GM23338 (cell line): ENCODE data around the gene UBFD1. TPM values are rescaled to one million over a fixed set of nuclear protein-coding genes. Genes with fewer than 3 reads are reported as not detected.

Experiments used
- ATAC-seq: fragments of 200-7000 bp; cut with Tn5 transposase; 3 replicates; pipeline ENCODE4 v1.9.1; 2020
- DNase-seq: peaks from one replicate; pipeline ENCODE4 v3.0.0-alpha.2; 2015; ENCODE audit warnings: low spot score
- H2AFZ ChIP-seq: fragments of 200-600 bp; sonication (generic); 2 replicates; pipeline ENCODE4 v1.8.0; 2016; ENCODE audit warnings: antibody characterized with exemption, mild to moderate bottlenecking, moderate library complexity
- H3F3A ChIP-seq: fragments of 200-600 bp; sonication (generic); replicated peaks from 2 replicates; pipeline ENCODE4 v1.8.0; 2017; ENCODE audit warnings: antibody characterized with exemption, mixed run types, low read depth
- H3K27ac ChIP-seq: fragments of 200-600 bp; sonication (generic); 2 replicates; pipeline ENCODE4 v1.6.1; 2016; ENCODE audit warnings: low read depth
- H3K27me3 ChIP-seq: fragments of 200-600 bp; sonication (generic); 2 replicates; pipeline ENCODE4 v1.8.0; 2016; ENCODE audit warnings: mild to moderate bottlenecking, mixed run types, moderate library complexity; ENCODE audit not compliant: insufficient read depth
- H3K36me3 ChIP-seq: fragments of 200-600 bp; sonication (generic); 2 replicates; pipeline ENCODE4 v1.8.0; 2016; ENCODE audit warnings: mild to moderate bottlenecking; ENCODE audit not compliant: insufficient read depth
- H3K4me1 ChIP-seq: fragments of 200-600 bp; sonication (generic); 2 replicates; pipeline ENCODE4 v1.8.0; 2016; ENCODE audit warnings: mild to moderate bottlenecking, moderate library complexity; ENCODE audit not compliant: insufficient read depth
- H3K4me2 ChIP-seq: fragments of 200-600 bp; sonication (generic); 2 replicates; pipeline ENCODE4 v1.7.1; 2017; ENCODE audit warnings: mixed run types
- H3K4me3 ChIP-seq: fragments of 200-600 bp; sonication (generic); 2 replicates; pipeline ENCODE4 v1.6.1; 2016; ENCODE audit warnings: mixed run types
- H3K79me2 ChIP-seq: fragments of 200-600 bp; sonication (generic); replicated peaks from 2 replicates; pipeline ENCODE4 v1.8.0; 2017; ENCODE audit warnings: mild to moderate bottlenecking; ENCODE audit not compliant: insufficient read depth
- H3K9me2 ChIP-seq: fragments of 200-600 bp; sonication (generic); 2 replicates; pipeline ENCODE4 v1.8.0; 2017; ENCODE audit not compliant: insufficient read depth
- H4K20me1 ChIP-seq: fragments of 200-600 bp; sonication (generic); replicated peaks from 2 replicates; pipeline ENCODE4 v1.8.0; 2017; ENCODE audit warnings: mild to moderate bottlenecking; ENCODE audit not compliant: insufficient read depth
- H3K27ac Mint-ChIP-seq: 2 replicates; pipeline ENCODE4 v1.8.0; 2020; ENCODE audit warnings: inconsistent platforms, mild to moderate bottlenecking, moderate library complexity, mixed read lengths
- H3K27me3 Mint-ChIP-seq: 3 replicates; pipeline ENCODE4 v1.8.0; 2022; ENCODE audit warnings: low read depth, mild to moderate bottlenecking, moderate library complexity, mixed read lengths, inconsistent platforms; ENCODE audit not compliant: insufficient read depth, poor library complexity
- H3K36me3 Mint-ChIP-seq: 3 replicates; pipeline ENCODE4 v1.8.0; 2021; ENCODE audit warnings: low read depth, mild to moderate bottlenecking, inconsistent platforms, moderate library complexity, mixed read lengths
- H3K4me1 Mint-ChIP-seq: 3 replicates; pipeline ENCODE4 v1.8.0; 2020; ENCODE audit warnings: mild to moderate bottlenecking, inconsistent platforms, mixed read lengths
- H3K4me3 Mint-ChIP-seq: 3 replicates; pipeline ENCODE4 v1.8.0; 2021; ENCODE audit warnings: moderate library complexity, mild to moderate bottlenecking, inconsistent platforms, mixed read lengths
- H3K9me3 Mint-ChIP-seq: 3 replicates; pipeline ENCODE4 v1.8.0; 2020; ENCODE audit warnings: moderate library complexity, mild to moderate bottlenecking, inconsistent platforms, mixed read lengths
- CREB1 ChIP-seq: fragments of 250-450 bp; sonication (Bioruptor Pico); IDR thresholded peaks from 2 replicates; pipeline ENCODE4 v1.5.0; 2020; ENCODE audit warnings: low read depth, mild to moderate bottlenecking, moderate library complexity
- EZH2 ChIP-seq: fragments of 200-600 bp; sonication (generic); IDR thresholded peaks from one replicate; pipeline ENCODE4 v1.8.0; 2017; ENCODE audit warnings: antibody characterized with exemption, mild to moderate bottlenecking, low read depth; ENCODE audit not compliant: unreplicated experiment
- EZH2phosphoT487 ChIP-seq: fragments of 200-600 bp; sonication (generic); IDR thresholded peaks from one replicate; pipeline ENCODE4 v1.8.1; 2018; ENCODE audit warnings: antibody characterized with exemption; ENCODE audit not compliant: unreplicated experiment
- JUNB ChIP-seq: IDR thresholded peaks from one replicate; pipeline ENCODE4 v1.6.1; 2016; ENCODE audit warnings: antibody characterized with exemption; ENCODE audit not compliant: unreplicated experiment
- NANOG ChIP-seq: IDR thresholded peaks from 2 replicates; pipeline ENCODE4 v1.6.1; 2016; ENCODE audit warnings: antibody characterized with exemption, borderline replicate concordance
- POLR2AphosphoS5 ChIP-seq: IDR thresholded peaks from 2 replicates; pipeline ENCODE4 v1.6.1; 2016; ENCODE audit warnings: antibody characterized with exemption, low read depth
- STAT1 ChIP-seq: IDR thresholded peaks from one replicate; pipeline ENCODE4 v1.6.1; 2016; ENCODE audit warnings: antibody characterized with exemption; ENCODE audit not compliant: unreplicated experiment
- ZNF114 ChIP-seq: fragments of 250-450 bp; sonication (Bioruptor Pico); IDR thresholded peaks from 2 replicates; pipeline ENCODE4 v1.5.0; 2020; ENCODE audit warnings: mild to moderate bottlenecking, moderate library complexity
- ZNF331 ChIP-seq: fragments of 250-450 bp; sonication (Bioruptor Pico); IDR thresholded peaks from 2 replicates; pipeline ENCODE4 v1.5.0; 2020; ENCODE audit warnings: low read depth, mild to moderate bottlenecking, moderate library complexity
- polyA plus RNA-seq: library from polyadenylated mRNA; unstranded; fragments of >200 nt; fragmentation: Nextera tagmentation; extraction: Ambion mirVana; gene quantifications from 2 replicates; pipeline ENCODE4 v1.2.1, GENCODE V29; 2016
- total RNA-seq: library from RNA; depleted of rRNA; stranded (reverse); fragments of >200 nt; shearing (Covaris generic); gene quantifications from 2 replicates; pipeline ENCODE4 v1.2.3, GENCODE V29; 2014
- TF ChIP-seq, protein P1 (sequence below), 2 experiments: fragments of 200-600 bp in 1 of 2; sonication (generic) in 1 of 2; conservative IDR thresholded peaks; 2 replicates each; pipeline versions ENCODE4 v1.5.1 to v1.6.1; 2016 to 2017; ENCODE audit warnings: antibody characterized with exemption in 2 of 2, low read depth in 2 of 2, mild to moderate bottlenecking in 2 of 2, moderate library complexity in 1 of 2
- TF ChIP-seq, protein P2 (sequence below): IDR thresholded peaks from one replicate; pipeline ENCODE4 v1.6.1; 2018; ENCODE audit warnings: antibody characterized with exemption; ENCODE audit not compliant: unreplicated experiment

The UBFD1 gene
- total and polyA plus RNA-seq, 2 experiments from 2014 or later: 28.5 to 249 TPM

DNA sequence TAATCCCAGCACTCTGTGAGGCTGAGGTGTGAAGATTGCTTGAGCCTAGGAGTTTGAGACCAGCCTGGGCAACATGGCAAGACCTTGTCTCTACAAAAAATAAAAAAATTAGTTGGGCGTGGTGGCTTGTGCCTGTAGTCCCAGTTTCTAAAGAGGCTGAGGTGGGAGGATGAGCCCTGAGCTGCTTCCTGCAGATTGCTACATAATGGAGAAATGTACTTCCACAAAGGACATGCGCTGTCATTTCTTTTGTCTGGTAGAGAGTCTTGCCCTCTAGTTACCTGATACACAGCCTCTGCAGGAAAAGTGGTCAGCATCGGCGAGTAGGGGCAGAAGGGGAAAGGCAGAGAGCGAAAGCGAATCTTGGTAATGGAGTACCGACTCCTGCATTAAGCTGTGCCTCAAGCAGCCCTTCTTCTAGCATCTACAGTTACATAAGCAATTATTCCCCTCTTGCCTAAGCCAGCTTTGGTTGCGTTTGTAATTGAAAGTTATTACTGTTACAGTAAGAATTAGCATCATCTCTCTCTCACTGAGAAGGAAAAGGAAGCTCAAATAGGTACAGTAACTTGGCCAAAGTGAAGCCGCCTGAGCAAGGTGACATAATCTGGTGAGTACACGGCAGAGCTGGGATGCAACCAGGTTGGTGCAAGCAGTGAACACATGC lies 28.8 kb upstream of the UBFD1 start:
- no peak overlapping the region for H3K4me3 Mint-ChIP-seq

DNA sequence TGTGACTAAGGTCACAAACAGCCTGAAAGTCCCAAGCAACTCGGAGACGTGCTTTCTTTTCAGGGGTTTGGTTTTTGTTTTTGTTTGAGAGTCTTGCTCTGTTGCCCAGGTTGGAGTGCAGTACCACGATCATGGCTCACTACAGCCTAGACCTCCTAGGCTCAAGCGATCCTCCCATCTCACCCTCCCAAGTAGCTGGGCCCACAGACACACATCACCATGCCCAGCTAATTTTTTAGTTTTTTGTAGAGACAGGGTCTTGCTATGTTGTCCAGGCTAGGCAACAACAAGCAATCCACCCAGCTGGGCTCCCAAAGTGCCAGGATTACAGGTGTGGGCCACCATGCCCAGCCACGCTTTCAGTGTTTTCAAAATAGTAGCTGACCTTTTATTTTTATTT lies 27.5 kb upstream of the UBFD1 start:
- ATAC-seq (no peak), DNase-seq (no peak)
- H3K27ac Mint-ChIP-seq: no peak overlapping the region
- H3K4me3 ChIP-seq: no peak overlapping the region
- no peak overlapping the region for H3K4me2 ChIP-seq
- H3K4me1 Mint-ChIP-seq: no peaks in the 10 kb centered on the region
- no peaks in the 10 kb centered on the region for H3K27me3 ChIP-seq
- no peaks in the 10 kb centered on the region for H3K4me1 ChIP-seq
- H2AFZ ChIP-seq: no peak overlapping the region
- no peaks in the 10 kb centered on the region for H3K9me3 Mint-ChIP-seq
- H3K27me3 Mint-ChIP-seq: no peaks in the 10 kb centered on the region
- H3K9me2 ChIP-seq: no peaks in the 10 kb centered on the region
- H4K20me1 ChIP-seq: peaks cover 8% of the 10 kb centered on the region; the same call in 1 of the 2 replicates
- no peaks in the 10 kb centered on the region for H3K79me2 ChIP-seq
- no peaks in the 10 kb centered on the region for H3F3A ChIP-seq
- H3K27ac ChIP-seq: no peak overlapping the region
- TF ChIP-seq, protein P1, sequence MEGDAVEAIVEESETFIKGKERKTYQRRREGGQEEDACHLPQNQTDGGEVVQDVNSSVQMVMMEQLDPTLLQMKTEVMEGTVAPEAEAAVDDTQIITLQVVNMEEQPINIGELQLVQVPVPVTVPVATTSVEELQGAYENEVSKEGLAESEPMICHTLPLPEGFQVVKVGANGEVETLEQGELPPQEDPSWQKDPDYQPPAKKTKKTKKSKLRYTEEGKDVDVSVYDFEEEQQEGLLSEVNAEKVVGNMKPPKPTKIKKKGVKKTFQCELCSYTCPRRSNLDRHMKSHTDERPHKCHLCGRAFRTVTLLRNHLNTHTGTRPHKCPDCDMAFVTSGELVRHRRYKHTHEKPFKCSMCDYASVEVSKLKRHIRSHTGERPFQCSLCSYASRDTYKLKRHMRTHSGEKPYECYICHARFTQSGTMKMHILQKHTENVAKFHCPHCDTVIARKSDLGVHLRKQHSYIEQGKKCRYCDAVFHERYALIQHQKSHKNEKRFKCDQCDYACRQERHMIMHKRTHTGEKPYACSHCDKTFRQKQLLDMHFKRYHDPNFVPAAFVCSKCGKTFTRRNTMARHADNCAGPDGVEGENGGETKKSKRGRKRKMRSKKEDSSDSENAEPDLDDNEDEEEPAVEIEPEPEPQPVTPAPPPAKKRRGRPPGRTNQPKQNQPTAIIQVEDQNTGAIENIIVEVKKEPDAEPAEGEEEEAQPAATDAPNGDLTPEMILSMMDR (conservative IDR thresholded peaks at IDR 0.05; ENCODE audit: low read depth in 2 of 2): no peak
- H3K4me3 Mint-ChIP-seq: no peak overlapping the region
- H3K36me3 Mint-ChIP-seq: peaks cover 67% of the 10 kb centered on the region
- peaks cover 50% of the 10 kb centered on the region for H3K36me3 ChIP-seq

More for the DNA sequence above, 28.8 kb upstream of the UBFD1 start:
- H2AFZ ChIP-seq: no peak overlapping the region
- H3K27me3 ChIP-seq: no peaks in the 10 kb centered on the region
- no peaks in the 10 kb centered on the region for H3K9me2 ChIP-seq
- no peaks in the 10 kb centered on the region for H3K27me3 Mint-ChIP-seq
- no peak overlapping the region for H3K27ac Mint-ChIP-seq
- H3K4me1 Mint-ChIP-seq: no peaks in the 10 kb centered on the region
- TF ChIP-seq, protein P2, sequence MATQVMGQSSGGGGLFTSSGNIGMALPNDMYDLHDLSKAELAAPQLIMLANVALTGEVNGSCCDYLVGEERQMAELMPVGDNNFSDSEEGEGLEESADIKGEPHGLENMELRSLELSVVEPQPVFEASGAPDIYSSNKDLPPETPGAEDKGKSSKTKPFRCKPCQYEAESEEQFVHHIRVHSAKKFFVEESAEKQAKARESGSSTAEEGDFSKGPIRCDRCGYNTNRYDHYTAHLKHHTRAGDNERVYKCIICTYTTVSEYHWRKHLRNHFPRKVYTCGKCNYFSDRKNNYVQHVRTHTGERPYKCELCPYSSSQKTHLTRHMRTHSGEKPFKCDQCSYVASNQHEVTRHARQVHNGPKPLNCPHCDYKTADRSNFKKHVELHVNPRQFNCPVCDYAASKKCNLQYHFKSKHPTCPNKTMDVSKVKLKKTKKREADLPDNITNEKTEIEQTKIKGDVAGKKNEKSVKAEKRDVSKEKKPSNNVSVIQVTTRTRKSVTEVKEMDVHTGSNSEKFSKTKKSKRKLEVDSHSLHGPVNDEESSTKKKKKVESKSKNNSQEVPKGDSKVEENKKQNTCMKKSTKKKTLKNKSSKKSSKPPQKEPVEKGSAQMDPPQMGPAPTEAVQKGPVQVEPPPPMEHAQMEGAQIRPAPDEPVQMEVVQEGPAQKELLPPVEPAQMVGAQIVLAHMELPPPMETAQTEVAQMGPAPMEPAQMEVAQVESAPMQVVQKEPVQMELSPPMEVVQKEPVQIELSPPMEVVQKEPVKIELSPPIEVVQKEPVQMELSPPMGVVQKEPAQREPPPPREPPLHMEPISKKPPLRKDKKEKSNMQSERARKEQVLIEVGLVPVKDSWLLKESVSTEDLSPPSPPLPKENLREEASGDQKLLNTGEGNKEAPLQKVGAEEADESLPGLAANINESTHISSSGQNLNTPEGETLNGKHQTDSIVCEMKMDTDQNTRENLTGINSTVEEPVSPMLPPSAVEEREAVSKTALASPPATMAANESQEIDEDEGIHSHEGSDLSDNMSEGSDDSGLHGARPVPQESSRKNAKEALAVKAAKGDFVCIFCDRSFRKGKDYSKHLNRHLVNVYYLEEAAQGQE: no peak
- TF ChIP-seq JUNB: no peak
- H3F3A ChIP-seq: no peaks in the 10 kb centered on the region
- H3K4me1 ChIP-seq: no peaks in the 10 kb centered on the region
- peaks cover 8% of the 10 kb centered on the region; the same call in 1 of the 2 replicates for H4K20me1 ChIP-seq
- no peak overlapping the region for H3K4me3 ChIP-seq
- H3K9me3 Mint-ChIP-seq: no peaks in the 10 kb centered on the region
- DNase-seq: no peak
- H3K79me2 ChIP-seq: no peaks in the 10 kb centered on the region
- H3K36me3 Mint-ChIP-seq: peaks cover 67% of the 10 kb centered on the region
- no peak for ATAC-seq
- H3K36me3 ChIP-seq: peaks cover 50% of the 10 kb centered on the region
- H3K4me2 ChIP-seq: no peak overlapping the region
- no peak overlapping the region for H3K27ac ChIP-seq

DNA sequence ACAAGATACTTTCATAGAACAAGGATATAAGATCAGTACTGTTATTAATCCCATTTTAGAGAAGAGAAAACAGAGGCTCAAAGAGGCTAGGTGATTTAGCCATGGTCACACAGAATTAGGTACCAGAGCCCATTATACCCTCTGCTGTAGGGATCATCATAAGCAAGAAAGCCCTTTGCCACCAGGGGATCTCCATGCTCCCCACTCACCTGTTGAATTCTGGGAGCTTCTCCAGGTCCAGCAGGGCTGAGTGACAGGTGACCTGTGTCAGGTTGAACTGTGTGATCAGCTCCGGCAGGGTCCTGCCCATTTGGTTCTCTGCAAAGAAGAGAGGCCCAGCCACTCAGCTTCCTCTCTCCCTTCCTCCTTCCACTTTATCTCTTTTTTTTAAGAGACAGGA lies 25.1 kb upstream of the UBFD1 start:
- Mint-ChIP-seq H3K4me1 (no peaks in the 10 kb centered on the region), H3K27ac (no peak overlapping the region), H3K4me3 (no peak overlapping the region), H3K27me3 (no peaks in the 10 kb centered on the region), H3K36me3 (peaks cover 67% of the 10 kb centered on the region), H3K9me3 (no peaks in the 10 kb centered on the region)
- Histone ChIP-seq H3K27ac (no peak overlapping the region), H3K79me2 (no peaks in the 10 kb centered on the region), H3K36me3 (peaks cover 55% of the 10 kb centered on the region), H3K4me1 (no peaks in the 10 kb centered on the region), H3K4me3 (no peak overlapping the region), H2AFZ (no peak overlapping the region), H3K27me3 (no peaks in the 10 kb centered on the region), H3K9me2 (no peaks in the 10 kb centered on the region), H3K4me2 (no peak overlapping the region), H3F3A (no peaks in the 10 kb centered on the region), H4K20me1 (peaks cover 8% of the 10 kb centered on the region; the same call in 1 of the 2 replicates)
- no peak for ATAC-seq
- no peak for DNase-seq
- no peak for TF ChIP-seq CREB1 (CRISPR knock-in tag)
- no peak for TF ChIP-seq EZH2
- TF ChIP-seq STAT1: no peak
- TF ChIP-seq NANOG: no peak
- TF ChIP-seq POLR2AphosphoS5: no peak
- TF ChIP-seq JUNB: no peak
- no peak for TF ChIP-seq ZNF331 (CRISPR knock-in tag)
- TF ChIP-seq EZH2phosphoT487: no peak
- no peak for TF ChIP-seq ZNF114
- TF ChIP-seq, protein P2: no peak
